DMS114 treated with DMSO at 0.1 percent for 48 hours (cell line): ENCODE measurements around the gene RND3.

Source experiments
- DNase-seq: peaks from one replicate; lab custom pipeline; 2025; ENCODE audit not compliant: unreplicated experiment; lab: John Stamatoyannopoulos, UW

Gene RND3

GRCh38 chr2:150494234-150494945, 6.9 kb upstream of the RND3 start:
- no peak for DNase-seq

- DNase-seq, result no peak
Measured at GRCh38 chr2:150491943-150492342, 4.5 kb upstream of the RND3 start.

GRCh38 chr2:150491430-150491829, 4.0 kb upstream of the RND3 start:
- DNase-seq, result no peak

- no peak for DNase-seq
Measured at GRCh38 chr2:150490466-150490865, 3.0 kb upstream of the RND3 start.

GRCh38 chr2:150486539-150487484, 655 bp downstream of the RND3 start:
- no peak for DNase-seq

- DNase-seq, result no peak
Measured at GRCh38 chr2:150485871-150486538, 1.5 kb downstream of the RND3 start.

- no peak for DNase-seq
Measured at GRCh38 chr2:150485114-150485870, 2.2 kb downstream of the RND3 start.

- DNase-seq, result no peak
Measured at GRCh38 chr2:150484461-150485021, 2.9 kb downstream of the RND3 start.

GRCh38 chr2:150484006-150484405, 3.5 kb downstream of the RND3 start:
- DNase-seq, result no peak

- no peak for DNase-seq
Measured at GRCh38 chr2:150483532-150483931, 3.9 kb downstream of the RND3 start.

- DNase-seq, result no peak
Measured at GRCh38 chr2:150482667-150483400, 4.6 kb downstream of the RND3 start.

GRCh38 chr2:150482111-150482510, 5.4 kb downstream of the RND3 start:
- no peak for DNase-seq

- DNase-seq, result no peak
Measured at GRCh38 chr2:150480971-150481830, 6.3 kb downstream of the RND3 start.

- no peak for DNase-seq
Measured at GRCh38 chr2:150480241-150480640, 7.2 kb downstream of the RND3 start.

- DNase-seq, result no peak
Measured at GRCh38 chr2:150479075-150479915, 8.2 kb downstream of the RND3 start.

- DNase-seq, result no peak
Measured at GRCh38 chr2:150478200-150478974, 9.1 kb downstream of the RND3 start.

GRCh38 chr2:150477347-150477746, 10.1 kb downstream of the RND3 start:
- DNase-seq, result no peak
